ENCODE measurements around the gene LETM1. TPM values are rescaled to one million over a fixed set of nuclear protein-coding genes. Genes with fewer than 3 reads are reported as not detected.

Gene LETM1
- total and polyA plus RNA-seq, 2 of the 13 experiments (the other 11 are each of a cell fraction or from before 2014, with no cell fraction given): 9.7 to 41.6 TPM

DNA sequence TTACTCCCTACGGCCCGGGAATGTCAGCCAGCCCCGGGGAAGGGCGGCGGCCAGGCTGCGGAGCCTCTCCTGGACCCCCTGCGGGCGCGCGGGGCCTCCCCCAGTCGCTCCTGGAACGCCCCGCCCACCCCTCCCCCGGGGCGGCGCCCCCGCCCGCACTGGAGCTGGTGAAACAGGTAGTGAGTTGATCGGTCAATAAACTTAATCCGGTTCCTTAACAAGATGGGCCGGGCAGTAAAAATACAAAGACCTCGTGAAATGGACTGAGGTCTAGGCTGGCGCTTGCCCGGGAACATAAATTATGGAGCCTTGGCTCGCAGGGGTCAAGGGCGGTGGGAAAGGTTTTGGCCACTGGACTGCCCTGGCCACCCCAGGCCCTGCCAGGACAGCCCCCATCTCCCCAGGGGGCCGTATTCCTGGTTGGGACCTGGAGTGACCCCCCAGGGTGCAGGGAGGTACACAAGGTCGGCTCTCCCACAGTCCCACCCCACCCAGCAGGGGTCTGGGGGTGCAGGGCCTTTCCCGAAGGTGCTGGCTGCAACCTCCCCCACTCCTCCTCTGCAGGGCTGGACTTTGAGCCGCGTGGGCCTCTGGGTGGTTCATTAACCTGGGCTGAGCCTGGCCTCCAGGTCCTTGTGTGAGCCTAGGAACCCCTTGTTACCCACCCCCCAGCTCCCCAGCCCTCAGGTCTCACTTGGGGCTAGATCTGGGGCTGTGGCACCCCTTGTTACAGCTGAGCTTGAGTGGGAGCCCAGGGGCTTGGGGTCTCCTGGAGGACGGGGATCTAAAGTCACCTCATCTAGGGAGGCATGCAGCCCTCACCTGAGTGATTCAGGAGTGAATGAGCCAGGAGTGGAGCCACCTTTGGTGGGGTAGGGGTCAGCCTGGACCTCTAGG is 60.4 kb downstream of the LETM1 start (continued):
- TF ChIP-seq ZNF10 (CRISPR knock-in tag; IDR thresholded peaks at IDR 0.05; ENCODE audit: borderline replicate concordance, low read depth) (no peak), MIER2 (CRISPR knock-in tag; IDR thresholded peaks at IDR 0.05) (no peak), RBFOX2 (IDR thresholded peaks at IDR 0.05; ENCODE audit: low read depth, low read length) (peak; percentile 87), ZNF318 (CRISPR knock-in tag; IDR thresholded peaks at IDR 0.05) (no peak), ZNF598 (CRISPR knock-in tag; IDR thresholded peaks at IDR 0.05; ENCODE audit: borderline replicate concordance) (no peak), KDM3A (CRISPR knock-in tag; IDR thresholded peaks at IDR 0.05; ENCODE audit: low read depth) (no peak; the same call in 1 of the 2 replicates), AHR (CRISPR knock-in tag; IDR thresholded peaks at IDR 0.05) (no peak), ARID2 (CRISPR knock-in tag; IDR thresholded peaks at IDR 0.05; ENCODE audit: borderline replicate concordance) (peak; percentile 60; the same call in 1 of the 2 replicates), MAFF (IDR thresholded peaks at IDR 0.05; ENCODE audit: low read depth, low read length) (no peak), ZFP37 (CRISPR knock-in tag; IDR thresholded peaks at IDR 0.05; ENCODE audit: borderline replicate concordance) (no peak), NFYB (CRISPR knock-in tag; IDR thresholded peaks at IDR 0.05) (no peak), ZNF552 (CRISPR knock-in tag; IDR thresholded peaks at IDR 0.05; ENCODE audit: borderline replicate concordance) (no peak; the same call in 1 of the 2 replicates), ZNF891 (CRISPR knock-in tag; IDR thresholded peaks at IDR 0.05) (no peak), MTA1 (CRISPR knock-in tag; IDR thresholded peaks at IDR 0.05; ENCODE audit: borderline replicate concordance) (peak; percentile 98), ZNF547 (CRISPR knock-in tag; IDR thresholded peaks at IDR 0.05) (no peak)
- TF ChIP-seq, protein P1, sequence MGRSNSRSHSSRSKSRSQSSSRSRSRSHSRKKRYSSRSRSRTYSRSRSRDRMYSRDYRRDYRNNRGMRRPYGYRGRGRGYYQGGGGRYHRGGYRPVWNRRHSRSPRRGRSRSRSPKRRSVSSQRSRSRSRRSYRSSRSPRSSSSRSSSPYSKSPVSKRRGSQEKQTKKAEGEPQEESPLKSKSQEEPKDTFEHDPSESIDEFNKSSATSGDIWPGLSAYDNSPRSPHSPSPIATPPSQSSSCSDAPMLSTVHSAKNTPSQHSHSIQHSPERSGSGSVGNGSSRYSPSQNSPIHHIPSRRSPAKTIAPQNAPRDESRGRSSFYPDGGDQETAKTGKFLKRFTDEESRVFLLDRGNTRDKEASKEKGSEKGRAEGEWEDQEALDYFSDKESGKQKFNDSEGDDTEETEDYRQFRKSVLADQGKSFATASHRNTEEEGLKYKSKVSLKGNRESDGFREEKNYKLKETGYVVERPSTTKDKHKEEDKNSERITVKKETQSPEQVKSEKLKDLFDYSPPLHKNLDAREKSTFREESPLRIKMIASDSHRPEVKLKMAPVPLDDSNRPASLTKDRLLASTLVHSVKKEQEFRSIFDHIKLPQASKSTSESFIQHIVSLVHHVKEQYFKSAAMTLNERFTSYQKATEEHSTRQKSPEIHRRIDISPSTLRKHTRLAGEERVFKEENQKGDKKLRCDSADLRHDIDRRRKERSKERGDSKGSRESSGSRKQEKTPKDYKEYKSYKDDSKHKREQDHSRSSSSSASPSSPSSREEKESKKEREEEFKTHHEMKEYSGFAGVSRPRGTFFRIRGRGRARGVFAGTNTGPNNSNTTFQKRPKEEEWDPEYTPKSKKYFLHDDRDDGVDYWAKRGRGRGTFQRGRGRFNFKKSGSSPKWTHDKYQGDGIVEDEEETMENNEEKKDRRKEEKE (IDR thresholded peaks at IDR 0.05): no peak
- TF ChIP-seq, protein P2, sequence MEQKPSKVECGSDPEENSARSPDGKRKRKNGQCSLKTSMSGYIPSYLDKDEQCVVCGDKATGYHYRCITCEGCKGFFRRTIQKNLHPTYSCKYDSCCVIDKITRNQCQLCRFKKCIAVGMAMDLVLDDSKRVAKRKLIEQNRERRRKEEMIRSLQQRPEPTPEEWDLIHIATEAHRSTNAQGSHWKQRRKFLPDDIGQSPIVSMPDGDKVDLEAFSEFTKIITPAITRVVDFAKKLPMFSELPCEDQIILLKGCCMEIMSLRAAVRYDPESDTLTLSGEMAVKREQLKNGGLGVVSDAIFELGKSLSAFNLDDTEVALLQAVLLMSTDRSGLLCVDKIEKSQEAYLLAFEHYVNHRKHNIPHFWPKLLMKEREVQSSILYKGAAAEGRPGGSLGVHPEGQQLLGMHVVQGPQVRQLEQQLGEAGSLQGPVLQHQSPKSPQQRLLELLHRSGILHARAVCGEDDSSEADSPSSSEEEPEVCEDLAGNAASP (CRISPR knock-in tag; IDR thresholded peaks at IDR 0.05; ENCODE audit: borderline replicate concordance): peak; percentile 92
